Neural progenitor cell (in vitro differentiated cells): Measurements from ENCODE around the gene PLA2G15. TPM values are rescaled to one million over a fixed set of nuclear protein-coding genes. Genes with fewer than 3 reads are reported as not detected.

ENCODE experiments used
- DNase-seq: peaks from one replicate; pipeline ENCODE4 v3.0.0-alpha.2; 2016; ENCODE audit warnings: low spot score
- H2AFZ ChIP-seq: fragments of 200-600 bp; sonication (generic); replicated peaks from 2 replicates; pipeline ENCODE4 v1.6.1; 2016; ENCODE audit warnings: antibody characterized with exemption
- H3F3A ChIP-seq: fragments of 200-600 bp; sonication (generic); 2 replicates; pipeline ENCODE4 v1.6.1; 2016; ENCODE audit warnings: antibody characterized with exemption, low read depth
- H3K27ac ChIP-seq: fragments of 200-600 bp; sonication (generic); 2 replicates; pipeline ENCODE4 v1.5.1; 2016; ENCODE audit warnings: mild to moderate bottlenecking
- H3K27me3 ChIP-seq: fragments of 200-600 bp; sonication (generic); 2 replicates; pipeline ENCODE4 v1.6.1; 2016; ENCODE audit warnings: mild to moderate bottlenecking, moderate library complexity
- H3K36me3 ChIP-seq: fragments of 200-600 bp; sonication (generic); 2 replicates; pipeline ENCODE4 v1.5.1; 2016
- H3K4me1 ChIP-seq: fragments of 200-600 bp; sonication (generic); 2 replicates; pipeline ENCODE4 v1.6.1; 2016; ENCODE audit warnings: mixed run types
- H3K4me2 ChIP-seq: fragments of 200-600 bp; sonication (generic); 2 replicates; pipeline ENCODE4 v1.6.1; 2016
- H3K4me3 ChIP-seq: fragments of 200-600 bp; sonication (generic); 2 replicates; pipeline ENCODE4 v1.5.1; 2016
- H3K79me2 ChIP-seq: fragments of 200-600 bp; sonication (generic); 2 replicates; pipeline ENCODE4 v1.6.1; 2016; ENCODE audit warnings: low read depth
- H3K9ac ChIP-seq: fragments of 200-600 bp; sonication (generic); 2 replicates; pipeline ENCODE4 v1.6.1; 2016
- H3K9me3 ChIP-seq: fragments of 200-600 bp; sonication (generic); 2 replicates; pipeline ENCODE4 v1.5.1; 2016; ENCODE audit warnings: low read depth
- H4K20me1 ChIP-seq: fragments of 200-600 bp; sonication (generic); 2 replicates; pipeline ENCODE4 v1.6.1; 2016; ENCODE audit warnings: low read depth
- H3K27ac Mint-ChIP-seq: 3 replicates; pipeline ENCODE4 v1.8.0; 2021; ENCODE audit warnings: mixed read lengths
- H3K27me3 Mint-ChIP-seq: 2 replicates; pipeline ENCODE4 v1.8.0; 2022; ENCODE audit warnings: low read depth, mild to moderate bottlenecking, inconsistent platforms, moderate library complexity, mixed read lengths; ENCODE audit not compliant: insufficient read depth
- H3K36me3 Mint-ChIP-seq: 3 replicates; pipeline ENCODE4 v1.8.0; 2021; ENCODE audit warnings: mixed read lengths
- H3K4me1 Mint-ChIP-seq: 3 replicates; pipeline ENCODE4 v1.8.0; 2021; ENCODE audit warnings: mixed read lengths
- H3K4me3 Mint-ChIP-seq: 3 replicates; pipeline ENCODE4 v1.8.0; 2021; ENCODE audit warnings: mild to moderate bottlenecking, moderate library complexity, mixed read lengths
- H3K9me3 Mint-ChIP-seq: 3 replicates; pipeline ENCODE4 v1.8.0; 2020; ENCODE audit warnings: mixed read lengths
- CTCF ChIP-seq: fragments of 200-600 bp; sonication (generic); IDR thresholded peaks from 2 replicates; pipeline ENCODE4 v1.5.1; 2017; ENCODE audit warnings: antibody characterized with exemption, mild to moderate bottlenecking
- EZH2 ChIP-seq: fragments of 200-600 bp; sonication (generic); IDR thresholded peaks from 2 replicates; pipeline ENCODE4 v1.6.1; 2017; ENCODE audit warnings: antibody characterized with exemption, mild to moderate bottlenecking, moderate library complexity
- EZH2phosphoT487 ChIP-seq: fragments of 200-600 bp; sonication (generic); IDR thresholded peaks from 2 replicates; pipeline ENCODE4 v1.6.1; 2017; ENCODE audit warnings: antibody characterized with exemption
- total RNA-seq: library from RNA; depleted of rRNA; stranded (reverse); fragments of >200 nt; gene quantifications from 2 replicates; pipeline ENCODE4 v1.2.3, GENCODE V29; 2015; ENCODE audit warnings: low replicate concordance

Gene PLA2G15
- total RNA-seq, 1 donor from 2014 or later, result 3.8 TPM

GRCh38 chr16:68219725-68220351, 25.3 kb upstream of the PLA2G15 start:
- TF ChIP-seq EZH2, result no peak
- no peak for TF ChIP-seq CTCF
- TF ChIP-seq EZH2phosphoT487, result no peak
- no peak overlapping the region for H3K4me3 Mint-ChIP-seq
- Histone ChIP-seq H3K9me3 (no peaks in the 10 kb centered on the region), H2AFZ (no peak overlapping the region), H3K36me3 (no peaks in the 10 kb centered on the region), H3K4me1 (no peaks in the 10 kb centered on the region), H4K20me1 (peaks cover 13% of the 10 kb centered on the region), H3K79me2 (no peaks in the 10 kb centered on the region), H3K27ac (no peak overlapping the region), H3K9ac (no peak overlapping the region), H3K27me3 (no peaks in the 10 kb centered on the region), H3K4me3 (no peak overlapping the region), H3F3A (no peaks in the 10 kb centered on the region), H3K4me2 (no peak overlapping the region)
- H3K36me3 Mint-ChIP-seq, result peaks cover 5% of the 10 kb centered on the region
- no peaks in the 10 kb centered on the region for H3K9me3 Mint-ChIP-seq
- no peak overlapping the region for H3K27ac Mint-ChIP-seq
- no peak for DNase-seq
- H3K4me1 Mint-ChIP-seq, result no peaks in the 10 kb centered on the region
- H3K27me3 Mint-ChIP-seq, result no peaks in the 10 kb centered on the region

GRCh38 chr16:68223072-68223471, 22.1 kb upstream of the PLA2G15 start:
- Histone ChIP-seq H3K9me3 (no peaks in the 10 kb centered on the region), H3K4me2 (no peak overlapping the region), H3K27ac (no peak overlapping the region), H2AFZ (no peak overlapping the region), H3K4me3 (no peak overlapping the region), H4K20me1 (peaks cover 14% of the 10 kb centered on the region), H3K27me3 (no peaks in the 10 kb centered on the region), H3K79me2 (no peaks in the 10 kb centered on the region), H3K4me1 (no peaks in the 10 kb centered on the region), H3F3A (no peaks in the 10 kb centered on the region), H3K36me3 (no peaks in the 10 kb centered on the region), H3K9ac (no peak overlapping the region)
- H3K27me3 Mint-ChIP-seq, result no peaks in the 10 kb centered on the region
- DNase-seq, result no peak
- H3K36me3 Mint-ChIP-seq, result no peaks in the 10 kb centered on the region
- H3K27ac Mint-ChIP-seq, result no peak overlapping the region
- TF ChIP-seq EZH2 (no peak), CTCF (no peak), EZH2phosphoT487 (no peak)
- no peaks in the 10 kb centered on the region for H3K4me1 Mint-ChIP-seq
- H3K9me3 Mint-ChIP-seq, result no peaks in the 10 kb centered on the region
- no peak overlapping the region for H3K4me3 Mint-ChIP-seq

- Histone ChIP-seq H4K20me1 (peaks cover 23% of the 10 kb centered on the region), H3K9ac (no peak overlapping the region), H3K9me3 (no peaks in the 10 kb centered on the region), H3K4me3 (no peak overlapping the region), H3K79me2 (no peaks in the 10 kb centered on the region), H3K27me3 (no peaks in the 10 kb centered on the region), H3K27ac (no peak overlapping the region), H3K4me1 (no peaks in the 10 kb centered on the region), H2AFZ (no peak overlapping the region), H3K4me2 (no peak overlapping the region), H3F3A (peaks cover 7% of the 10 kb centered on the region), H3K36me3 (no peaks in the 10 kb centered on the region)
- no peak overlapping the region for H3K27ac Mint-ChIP-seq
- H3K9me3 Mint-ChIP-seq, result no peaks in the 10 kb centered on the region
- H3K4me1 Mint-ChIP-seq, result no peaks in the 10 kb centered on the region
- no peaks in the 10 kb centered on the region for H3K36me3 Mint-ChIP-seq
- no peaks in the 10 kb centered on the region for H3K27me3 Mint-ChIP-seq
- H3K4me3 Mint-ChIP-seq, result no peak overlapping the region
- no peak for DNase-seq
- TF ChIP-seq EZH2phosphoT487 (no peak), EZH2 (no peak), CTCF (no peak)
These were observed 19.1 kb upstream of the PLA2G15 start for GRCh38 chr16:68226116-68226515.
